HepG2 (cell line): Measurements from ENCODE around the gene IZUMO4. TPM values are rescaled to one million over a fixed set of nuclear protein-coding genes. Genes with fewer than 3 reads are reported as not detected.

ENCODE experiments used
- DNMT1 ChIP-seq: sonication (generic); formaldehyde crosslinking; IDR thresholded peaks from 2 replicates; pipeline ENCODE4 v1.5.1; 2020; ENCODE audit warnings: mild to moderate bottlenecking, missing genetic modification reagents
- FOXA1 ChIP-seq, 2 experiments: fragments of 450-650 bp in 1 of 2; sonication (generic) in 1 of 2; formaldehyde crosslinking in 1 of 2; IDR thresholded peaks; 2 replicates each; pipeline versions ENCODE4 v1.4.0 to v1.6.1; 2016 to 2020; ENCODE audit warnings: missing genetic modification reagents in 1 of 2
- FOXM1 ChIP-seq: sonication (generic); formaldehyde crosslinking; IDR thresholded peaks from 2 replicates; pipeline ENCODE4 v1.5.0; 2020; ENCODE audit warnings: missing genetic modification reagents
- KLF12 ChIP-seq: sonication (generic); formaldehyde crosslinking; IDR thresholded peaks from 2 replicates; pipeline ENCODE4 v1.4.0; 2020; ENCODE audit warnings: missing genetic modification reagents, borderline replicate concordance
- NFKB2 ChIP-seq: sonication (generic); formaldehyde crosslinking; IDR thresholded peaks from 2 replicates; pipeline ENCODE4 v1.4.0; 2020; ENCODE audit warnings: missing genetic modification reagents, borderline replicate concordance
- NFYC ChIP-seq: IDR thresholded peaks from 2 replicates; pipeline ENCODE4 v1.6.1; 2016; ENCODE audit warnings: missing genetic modification reagents, missing compliant biosample characterization
- NR1H2 ChIP-seq: sonication (generic); formaldehyde crosslinking; IDR thresholded peaks from 2 replicates; pipeline ENCODE4 v1.8.1; 2022; ENCODE audit warnings: low read depth, missing genetic modification reagents, borderline replicate concordance
- PHF20 ChIP-seq: sonication (generic); formaldehyde crosslinking; IDR thresholded peaks from 2 replicates; pipeline ENCODE4 v1.5.0; 2020; ENCODE audit warnings: mild to moderate bottlenecking, missing genetic modification reagents
- PITX1 ChIP-seq: sonication (generic); formaldehyde crosslinking; IDR thresholded peaks from 2 replicates; pipeline ENCODE4 v1.5.1; 2020; ENCODE audit warnings: mild to moderate bottlenecking, missing genetic modification reagents
- SYNCRIP ChIP-seq: fragments of 200-400 bp; formaldehyde crosslinking; IDR thresholded peaks from 2 replicates; pipeline ENCODE4 v1.6.1; 2018; ENCODE audit warnings: mild to moderate bottlenecking, low read depth, low read length; ENCODE audit not compliant: insufficient read depth
- XRCC5 ChIP-seq: fragments of 200-400 bp; formaldehyde crosslinking; optimal IDR thresholded peaks from 2 replicates; pipeline ENCODE3; 2017; ENCODE audit warnings: mild to moderate bottlenecking, low read length
- YEATS2 ChIP-seq: sonication (generic); formaldehyde crosslinking; IDR thresholded peaks from 2 replicates; pipeline ENCODE4 v1.4.0; 2020; ENCODE audit warnings: missing genetic modification reagents, borderline replicate concordance
- ZNF143 ChIP-seq: sonication (generic); formaldehyde crosslinking; IDR thresholded peaks from 2 replicates; pipeline ENCODE4 v1.4.0; 2020; ENCODE audit warnings: missing genetic modification reagents
- ZNF20 ChIP-seq: sonication (generic); formaldehyde crosslinking; IDR thresholded peaks from 2 replicates; pipeline ENCODE4 v1.4.0; 2020; ENCODE audit warnings: mild to moderate bottlenecking, moderate library complexity, missing genetic modification reagents
- ZNF317 ChIP-seq: sonication (generic); formaldehyde crosslinking; IDR thresholded peaks from 2 replicates; pipeline ENCODE4 v1.5.0; 2020; ENCODE audit warnings: mild to moderate bottlenecking, missing genetic modification reagents
- polyA plus RNA-seq, 8 experiments: library from polyadenylated mRNA; depleted of rRNA in 3 of 8; stranded (reverse) in 7 of 8; unstranded in 1 of 8; fragments of >200 nt; fragmentation: Illumina TruSeq in 4 of 8; extraction: Trizol in 4 of 8; gene quantifications; 2 replicates each; pipeline versions ENCODE4 v1.2.1 to v1.2.3, GENCODE V29; 2011 to 2016; ENCODE audit warnings: low read depth in 4 of 8, missing spikeins in 1 of 8, mixed read lengths in 1 of 8; ENCODE audit not compliant: insufficient read depth in 1 of 8
- total RNA-seq, 5 experiments: library from RNA; depleted of rRNA; stranded (reverse); fragments of >200 nt; fragmentation: Illumina TruSeq; extraction: Trizol; gene quantifications; 2 replicates each; pipeline ENCODE4 v1.2.3, GENCODE V29; 2016; ENCODE audit warnings: low read depth in 1 of 5
- TF ChIP-seq, protein P1 (sequence below): sonication (generic); formaldehyde crosslinking; IDR thresholded peaks from 2 replicates; pipeline ENCODE4 v1.5.0; 2020; ENCODE audit warnings: mild to moderate bottlenecking, missing genetic modification reagents, borderline replicate concordance
- TF ChIP-seq, protein P2 (sequence below): sonication (generic); formaldehyde crosslinking; IDR thresholded peaks from 2 replicates; pipeline ENCODE4 v1.4.0; 2020; ENCODE audit warnings: missing genetic modification reagents
- TF ChIP-seq, protein P3 (sequence below): sonication (generic); formaldehyde crosslinking; IDR thresholded peaks from 2 replicates; pipeline ENCODE4 v1.4.0; 2020; ENCODE audit warnings: missing genetic modification reagents

Gene IZUMO4
- total and polyA plus RNA-seq, 2 of the 13 experiments (the other 11 are each of a cell fraction or from before 2014, with no cell fraction given): 0.77 to 3.9 TPM

DNA sequence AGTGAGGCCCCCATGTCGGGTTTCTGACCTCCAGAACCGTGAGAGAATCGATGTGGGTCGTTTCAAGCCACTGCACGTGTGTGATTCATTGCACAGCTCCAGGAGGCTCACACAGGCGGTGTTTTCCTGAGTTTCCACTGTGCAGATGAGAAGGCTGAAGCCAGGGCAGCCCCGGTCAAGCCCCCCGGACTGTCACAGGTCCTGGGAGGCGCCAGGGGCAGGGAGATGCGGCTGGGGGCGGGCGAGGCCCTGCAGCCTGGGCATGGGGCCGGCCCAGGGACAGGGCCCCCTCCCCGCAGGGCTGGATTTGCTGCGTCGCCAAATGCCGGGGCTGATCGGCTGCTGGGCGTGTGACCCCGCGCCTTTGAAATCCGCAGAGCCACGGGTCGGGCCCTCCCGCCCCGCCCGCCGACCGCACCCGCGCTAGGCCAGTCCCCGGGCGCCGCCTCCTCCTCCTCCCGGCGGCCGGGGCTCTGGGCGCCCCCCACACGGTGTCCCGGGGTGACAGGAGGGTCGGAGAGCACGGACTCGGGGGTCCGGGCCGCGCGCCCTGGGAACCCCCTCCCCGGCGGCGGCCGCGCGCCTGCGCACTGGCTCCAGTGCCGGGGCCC lies 35.7 kb upstream of the IZUMO4 start (continued):
- no peak for TF ChIP-seq NR1H2 (CRISPR knock-in tag)
- TF ChIP-seq ZNF20: no peak
- no peak; the same call in 1 of the 2 replicates for TF ChIP-seq PITX1 (CRISPR knock-in tag)
- TF ChIP-seq ZNF317 (CRISPR knock-in tag): no peak
- TF ChIP-seq YEATS2 (CRISPR knock-in tag): no peak
- TF ChIP-seq DNMT1 (CRISPR knock-in tag): no peak
- no peak for TF ChIP-seq FOXM1
- TF ChIP-seq, protein P1, sequence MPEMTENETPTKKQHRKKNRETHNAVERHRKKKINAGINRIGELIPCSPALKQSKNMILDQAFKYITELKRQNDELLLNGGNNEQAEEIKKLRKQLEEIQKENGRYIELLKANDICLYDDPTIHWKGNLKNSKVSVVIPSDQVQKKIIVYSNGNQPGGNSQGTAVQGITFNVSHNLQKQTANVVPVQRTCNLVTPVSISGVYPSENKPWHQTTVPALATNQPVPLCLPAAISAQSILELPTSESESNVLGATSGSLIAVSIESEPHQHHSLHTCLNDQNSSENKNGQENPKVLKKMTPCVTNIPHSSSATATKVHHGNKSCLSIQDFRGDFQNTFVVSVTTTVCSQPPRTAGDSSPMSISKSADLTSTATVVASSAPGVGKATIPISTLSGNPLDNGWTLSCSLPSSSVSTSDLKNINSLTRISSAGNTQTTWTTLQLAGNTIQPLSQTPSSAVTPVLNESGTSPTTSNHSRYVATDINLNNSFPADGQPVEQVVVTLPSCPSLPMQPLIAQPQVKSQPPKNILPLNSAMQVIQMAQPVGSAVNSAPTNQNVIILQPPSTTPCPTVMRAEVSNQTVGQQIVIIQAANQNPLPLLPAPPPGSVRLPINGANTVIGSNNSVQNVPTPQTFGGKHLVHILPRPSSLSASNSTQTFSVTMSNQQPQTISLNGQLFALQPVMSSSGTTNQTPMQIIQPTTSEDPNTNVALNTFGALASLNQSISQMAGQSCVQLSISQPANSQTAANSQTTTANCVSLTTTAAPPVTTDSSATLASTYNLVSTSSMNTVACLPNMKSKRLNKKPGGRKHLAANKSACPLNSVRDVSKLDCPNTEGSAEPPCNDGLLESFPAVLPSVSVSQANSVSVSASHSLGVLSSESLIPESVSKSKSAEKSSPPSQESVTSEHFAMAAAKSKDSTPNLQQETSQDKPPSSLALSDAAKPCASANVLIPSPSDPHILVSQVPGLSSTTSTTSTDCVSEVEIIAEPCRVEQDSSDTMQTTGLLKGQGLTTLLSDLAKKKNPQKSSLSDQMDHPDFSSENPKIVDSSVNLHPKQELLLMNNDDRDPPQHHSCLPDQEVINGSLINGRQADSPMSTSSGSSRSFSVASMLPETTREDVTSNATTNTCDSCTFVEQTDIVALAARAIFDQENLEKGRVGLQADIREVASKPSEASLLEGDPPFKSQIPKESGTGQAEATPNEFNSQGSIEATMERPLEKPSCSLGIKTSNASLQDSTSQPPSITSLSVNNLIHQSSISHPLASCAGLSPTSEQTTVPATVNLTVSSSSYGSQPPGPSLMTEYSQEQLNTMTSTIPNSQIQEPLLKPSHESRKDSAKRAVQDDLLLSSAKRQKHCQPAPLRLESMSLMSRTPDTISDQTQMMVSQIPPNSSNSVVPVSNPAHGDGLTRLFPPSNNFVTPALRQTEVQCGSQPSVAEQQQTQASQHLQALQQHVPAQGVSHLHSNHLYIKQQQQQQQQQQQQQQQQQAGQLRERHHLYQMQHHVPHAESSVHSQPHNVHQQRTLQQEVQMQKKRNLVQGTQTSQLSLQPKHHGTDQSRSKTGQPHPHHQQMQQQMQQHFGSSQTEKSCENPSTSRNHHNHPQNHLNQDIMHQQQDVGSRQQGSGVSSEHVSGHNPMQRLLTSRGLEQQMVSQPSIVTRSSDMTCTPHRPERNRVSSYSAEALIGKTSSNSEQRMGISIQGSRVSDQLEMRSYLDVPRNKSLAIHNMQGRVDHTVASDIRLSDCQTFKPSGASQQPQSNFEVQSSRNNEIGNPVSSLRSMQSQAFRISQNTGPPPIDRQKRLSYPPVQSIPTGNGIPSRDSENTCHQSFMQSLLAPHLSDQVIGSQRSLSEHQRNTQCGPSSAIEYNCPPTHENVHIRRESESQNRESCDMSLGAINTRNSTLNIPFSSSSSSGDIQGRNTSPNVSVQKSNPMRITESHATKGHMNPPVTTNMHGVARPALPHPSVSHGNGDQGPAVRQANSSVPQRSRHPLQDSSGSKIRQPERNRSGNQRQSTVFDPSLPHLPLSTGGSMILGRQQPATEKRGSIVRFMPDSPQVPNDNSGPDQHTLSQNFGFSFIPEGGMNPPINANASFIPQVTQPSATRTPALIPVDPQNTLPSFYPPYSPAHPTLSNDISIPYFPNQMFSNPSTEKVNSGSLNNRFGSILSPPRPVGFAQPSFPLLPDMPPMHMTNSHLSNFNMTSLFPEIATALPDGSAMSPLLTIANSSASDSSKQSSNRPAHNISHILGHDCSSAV (CRISPR knock-in tag): no peak
- TF ChIP-seq NFKB2 (CRISPR knock-in tag): no peak
- TF ChIP-seq, protein P2, sequence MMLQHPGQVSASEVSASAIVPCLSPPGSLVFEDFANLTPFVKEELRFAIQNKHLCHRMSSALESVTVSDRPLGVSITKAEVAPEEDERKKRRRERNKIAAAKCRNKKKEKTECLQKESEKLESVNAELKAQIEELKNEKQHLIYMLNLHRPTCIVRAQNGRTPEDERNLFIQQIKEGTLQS (CRISPR knock-in tag): no peak
- TF ChIP-seq FOXA1 (IDR thresholded peaks at IDR 0.05): no peak
- TF ChIP-seq FOXA1 (CRISPR knock-in tag; IDR thresholded peaks at IDR 0.05): no peak
- no peak for TF ChIP-seq ZNF143
- no peak for TF ChIP-seq SYNCRIP
- TF ChIP-seq KLF12 (CRISPR knock-in tag): 0 out of 2 replicates have a peak, but pooled peaks have one; percentile 13
- TF ChIP-seq PHF20 (CRISPR knock-in tag): peak; percentile 47; the same call in 1 of the 2 replicates
- TF ChIP-seq, protein P3, sequence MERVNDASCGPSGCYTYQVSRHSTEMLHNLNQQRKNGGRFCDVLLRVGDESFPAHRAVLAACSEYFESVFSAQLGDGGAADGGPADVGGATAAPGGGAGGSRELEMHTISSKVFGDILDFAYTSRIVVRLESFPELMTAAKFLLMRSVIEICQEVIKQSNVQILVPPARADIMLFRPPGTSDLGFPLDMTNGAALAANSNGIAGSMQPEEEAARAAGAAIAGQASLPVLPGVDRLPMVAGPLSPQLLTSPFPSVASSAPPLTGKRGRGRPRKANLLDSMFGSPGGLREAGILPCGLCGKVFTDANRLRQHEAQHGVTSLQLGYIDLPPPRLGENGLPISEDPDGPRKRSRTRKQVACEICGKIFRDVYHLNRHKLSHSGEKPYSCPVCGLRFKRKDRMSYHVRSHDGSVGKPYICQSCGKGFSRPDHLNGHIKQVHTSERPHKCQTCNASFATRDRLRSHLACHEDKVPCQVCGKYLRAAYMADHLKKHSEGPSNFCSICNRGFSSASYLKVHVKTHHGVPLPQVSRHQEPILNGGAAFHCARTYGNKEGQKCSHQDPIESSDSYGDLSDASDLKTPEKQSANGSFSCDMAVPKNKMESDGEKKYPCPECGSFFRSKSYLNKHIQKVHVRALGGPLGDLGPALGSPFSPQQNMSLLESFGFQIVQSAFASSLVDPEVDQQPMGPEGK (CRISPR knock-in tag): peak; percentile 93
- no peak for TF ChIP-seq XRCC5
- TF ChIP-seq NFYC (CRISPR knock-in tag): no peak
